Superior temporal gyrus (tissue), 1 donor: Measurements from ENCODE around the gene SMYD2.

Experiments
- DNase-seq: peaks from one replicate; pipeline ENCODE4 v3.0.0-alpha.2; 2016; ENCODE audit errors: extremely low spot score

Gene SMYD2

GRCh38 chr1:214303141-214303930, 22.4 kb downstream of the SMYD2 start:
- no peak for DNase-seq

- no peak for DNase-seq
These were observed 24.3 kb downstream of the SMYD2 start for GRCh38 chr1:214305164-214305751.

- DNase-seq, result no peak
These were observed 25.3 kb downstream of the SMYD2 start for GRCh38 chr1:214306269-214306668.

GRCh38 chr1:214310010-214310409, 29.1 kb downstream of the SMYD2 start:
- DNase-seq, result no peak

GRCh38 chr1:214310777-214311690, 30.1 kb downstream of the SMYD2 start:
- no peak for DNase-seq

- no peak for DNase-seq
These were observed 31.6 kb downstream of the SMYD2 start for GRCh38 chr1:214312530-214313051.

GRCh38 chr1:214314178-214314843, 33.4 kb downstream of the SMYD2 start:
- no peak for DNase-seq

GRCh38 chr1:214316593-214316992, 35.6 kb downstream of the SMYD2 start:
- DNase-seq, result no peak

- no peak for DNase-seq
These were observed 36.3 kb downstream of the SMYD2 start for GRCh38 chr1:214317300-214317699.

- no peak for DNase-seq
These were observed 36.8 kb downstream of the SMYD2 start for GRCh38 chr1:214317734-214318133.

- DNase-seq, result no peak
These were observed 37.4 kb downstream of the SMYD2 start for GRCh38 chr1:214318356-214318755.

GRCh38 chr1:214318956-214319736, 38.2 kb downstream of the SMYD2 start:
- no peak for DNase-seq

GRCh38 chr1:214319938-214320337, 39.0 kb downstream of the SMYD2 start:
- DNase-seq, result no peak

- no peak for DNase-seq
These were observed 40.9 kb downstream of the SMYD2 start for GRCh38 chr1:214321705-214322453.

- no peak for DNase-seq
These were observed 44.2 kb downstream of the SMYD2 start for GRCh38 chr1:214324896-214325800.

GRCh38 chr1:214326406-214326805, 45.4 kb downstream of the SMYD2 start:
- DNase-seq, result no peak

- DNase-seq, result no peak
These were observed 46.6 kb downstream of the SMYD2 start for GRCh38 chr1:214327514-214327913.

GRCh38 chr1:214328770-214329469, 48.0 kb downstream of the SMYD2 start:
- peak; percentile 93 for DNase-seq
